CD4-positive, alpha-beta T cell (primary cell): Measurements from ENCODE around the gene LRPAP1. TPM values are rescaled to one million over a fixed set of nuclear protein-coding genes. Genes with fewer than 3 reads are reported as not detected.
"Not testable (repeated sequence)": the region's sequence is repeated elsewhere in the genome, so short reads cannot be mapped to it uniquely, and the experiment has no call there.

Source experiments
- ATAC-seq: fragments of 200-7000 bp; cut with Tn5 transposase; one replicate; pipeline ENCODE4 v1.10.0; 2022; ENCODE audit warnings: mild to moderate bottlenecking; ENCODE audit not compliant: poor library complexity
- CTCF ChIA-PET: fragments of 350-600 bp; sonication (Branson Sonifier 250); formaldehyde crosslinking; loops from one replicate; lab custom pipeline; 2021; ENCODE audit warnings: antibody characterized with exemption, inconsistent platforms; lab: Charles Lee
- POLR2A ChIA-PET: fragments of 350-600 bp; sonication (Branson Sonifier 250); formaldehyde crosslinking; loops from one replicate; lab custom pipeline; 2021; ENCODE audit warnings: antibody characterized with exemption, inconsistent platforms; lab: Charles Lee
- DNase-seq, 14 experiments: peaks; one replicate each; pipeline ENCODE4 v3.0.0-alpha.2; 2013 to 2020; ENCODE audit warnings: mixed read lengths in 2 of 14
- H3K27ac ChIP-seq, 2 donors: one replicate each; pipeline versions ENCODE4 v1.5.1 to v1.7.0; 2013; ENCODE audit warnings: low read length in 2 of 2, low read depth in 1 of 2, mild to moderate bottlenecking in 1 of 2
- H3K27me3 ChIP-seq, 2 experiments: 1 replicate in 1 of 2; 2 replicates in 1 of 2; pipeline versions ENCODE4 v1.6.1 to v1.7.0; 2013; ENCODE audit warnings: low read length in 2 of 2, control low read depth in 1 of 2, mild to moderate bottlenecking in 1 of 2, moderate library complexity in 1 of 2; ENCODE audit not compliant: insufficient read depth in 2 of 2, control insufficient read depth in 1 of 2
- H3K36me3 ChIP-seq: one replicate; pipeline ENCODE4 v1.6.1; 2013; ENCODE audit warnings: low read length, control low read depth; ENCODE audit not compliant: insufficient read depth
- H3K4me1 ChIP-seq: one replicate; pipeline ENCODE4 v1.6.1; 2013; ENCODE audit warnings: low read length, control low read depth; ENCODE audit not compliant: insufficient read depth
- H3K4me3 ChIP-seq: one replicate; pipeline ENCODE4 v1.5.1; 2013; ENCODE audit warnings: mild to moderate bottlenecking, low read length, moderate library complexity
- H3K9me3 ChIP-seq, 2 experiments: 1 replicate in 1 of 2; 2 replicates in 1 of 2; pipeline versions ENCODE4 v1.6.1 to v1.7.0; 2013; ENCODE audit warnings: low read length in 2 of 2, mild to moderate bottlenecking in 2 of 2, control low read depth in 1 of 2, moderate library complexity in 1 of 2; ENCODE audit not compliant: control insufficient read depth in 1 of 2, insufficient read depth in 1 of 2
- H3K27ac Mint-ChIP-seq: one replicate; pipeline ENCODE4 v1.8.0; 2020; ENCODE audit warnings: mixed read lengths
- H3K27me3 Mint-ChIP-seq: one replicate; pipeline ENCODE4 v1.8.0; 2021; ENCODE audit warnings: mixed read lengths
- H3K36me3 Mint-ChIP-seq: one replicate; pipeline ENCODE4 v1.8.0; 2021; ENCODE audit warnings: low read depth, mixed read lengths
- H3K4me1 Mint-ChIP-seq: one replicate; pipeline ENCODE4 v1.8.0; 2021; ENCODE audit warnings: low read depth, mixed read lengths
- H3K4me3 Mint-ChIP-seq: one replicate; pipeline ENCODE4 v1.8.0; 2020; ENCODE audit warnings: mild to moderate bottlenecking, mixed read lengths
- H3K9me3 Mint-ChIP-seq: one replicate; pipeline ENCODE4 v1.8.0; 2020; ENCODE audit warnings: mixed read lengths
- CTCF ChIP-seq: fragments of 200-600 bp; IDR thresholded peaks from one replicate; pipeline ENCODE4 v1.8.0; 2022; ENCODE audit warnings: antibody characterized with exemption, mild to moderate bottlenecking
- intact Hi-C, 2 experiments: fragments of 100-400 bp; cut with DNase I in 1 of 2; cut with micrococcal nuclease in 1 of 2; formaldehyde crosslinking; loops; one replicate each; pipeline versions ENCODE4 v1.15.1 to v1.9.0; 2023 to 2025; cut with DNase I, micrococcal nuclease
- total RNA-seq, 174 experiments: library from RNA in 2 of 174; stranded (reverse) in 2 of 174; gene quantifications; one replicate each; pipeline ENCODE4 v1.2.3 and lab custom pipeline; 2021 to 2026

LRPAP1 gene
- total RNA-seq, 2 experiments from 2014 or later = 84.2 to 88.0 TPM

- Mint-ChIP-seq H3K9me3 (no peaks in the 10 kb centered on the region), H3K4me3 (no peak overlapping the region), H3K4me1 (no peaks in the 10 kb centered on the region), H3K36me3 (no peaks in the 10 kb centered on the region), H3K27ac (no peak overlapping the region), H3K27me3 (peaks cover 15% of the 10 kb centered on the region)
- Histone ChIP-seq H3K4me1 (no peaks in the 10 kb centered on the region), H3K9me3 (no peaks in the 10 kb centered on the region), H3K36me3 (no peaks in the 10 kb centered on the region), H3K4me3 (no peak overlapping the region), H3K27ac (no peak overlapping the region), H3K27me3 (no peaks in the 10 kb centered on the region)
- DNase-seq (no peak), ATAC-seq (no peak)
- no peak for TF ChIP-seq CTCF
- ChIA-PET CTCF (no interaction called here), POLR2A (no interaction called here)
- intact Hi-C loops = no loop called here
Measured at GRCh38 chr4:3573131-3573530, 40.9 kb upstream of the LRPAP1 start.

GRCh38 chr4:3572363-3572762 lies 40.1 kb upstream of the LRPAP1 start:
- POLR2A ChIA-PET = no interaction called here
- Histone ChIP-seq H3K27me3 (no peaks in the 10 kb centered on the region), H3K9me3 (no peaks in the 10 kb centered on the region), H3K4me1 (no peaks in the 10 kb centered on the region), H3K27ac (no peak overlapping the region), H3K4me3 (no peak overlapping the region), H3K36me3 (no peaks in the 10 kb centered on the region)
- ATAC-seq = no peak
- DNase-seq = no peak
- CTCF ChIA-PET = no interaction called here
- Mint-ChIP-seq H3K36me3 (no peaks in the 10 kb centered on the region), H3K27me3 (peaks cover 8% of the 10 kb centered on the region), H3K9me3 (no peaks in the 10 kb centered on the region), H3K4me1 (no peaks in the 10 kb centered on the region), H3K4me3 (no peak overlapping the region), H3K27ac (no peak overlapping the region)
- intact Hi-C loops = no loop called here
- no peak for TF ChIP-seq CTCF

GRCh38 chr4:3571921-3572320 lies 39.7 kb upstream of the LRPAP1 start:
- TF ChIP-seq CTCF = no peak
- CTCF ChIA-PET = no interaction called here
- intact Hi-C loops = no loop called here

GRCh38 chr4:3570923-3571322 lies 38.7 kb upstream of the LRPAP1 start:
- CTCF ChIA-PET, H3K4me1 Mint-ChIP-seq, H3K4me1 ChIP-seq, H3K9me3 Mint-ChIP-seq, H3K27ac ChIP-seq, POLR2A ChIA-PET, H3K27me3 ChIP-seq, DNase-seq, ATAC-seq, H3K27me3 Mint-ChIP-seq, H3K9me3 ChIP-seq, intact Hi-C loops, H3K4me3 ChIP-seq, H3K4me3 Mint-ChIP-seq, H3K27ac Mint-ChIP-seq, H3K36me3 ChIP-seq, H3K36me3 Mint-ChIP-seq: not testable (repeated sequence)

More at GRCh38 chr4:3571921-3572320, 39.7 kb upstream of the LRPAP1 start:
- no peaks in the 10 kb centered on the region for H3K4me1 ChIP-seq
- no peak overlapping the region for H3K27ac Mint-ChIP-seq
- peaks cover 4% of the 10 kb centered on the region for H3K27me3 Mint-ChIP-seq
- no peak for DNase-seq
- H3K4me3 ChIP-seq = no peak overlapping the region
- ATAC-seq = no peak
- no peaks in the 10 kb centered on the region for H3K36me3 ChIP-seq
- no peak overlapping the region for H3K27ac ChIP-seq
- H3K27me3 ChIP-seq = no peaks in the 10 kb centered on the region
- no peaks in the 10 kb centered on the region for H3K36me3 Mint-ChIP-seq
- H3K9me3 Mint-ChIP-seq = no peaks in the 10 kb centered on the region
- no peak overlapping the region for H3K4me3 Mint-ChIP-seq
- no peaks in the 10 kb centered on the region for H3K9me3 ChIP-seq
- POLR2A ChIA-PET = no interaction called here
- H3K4me1 Mint-ChIP-seq = no peaks in the 10 kb centered on the region

- H3K36me3 ChIP-seq, H3K9me3 Mint-ChIP-seq, ATAC-seq, CTCF ChIA-PET, H3K4me3 Mint-ChIP-seq, H3K4me1 Mint-ChIP-seq, POLR2A ChIA-PET, H3K4me3 ChIP-seq, DNase-seq, intact Hi-C loops, H3K4me1 ChIP-seq, H3K9me3 ChIP-seq, H3K27me3 Mint-ChIP-seq, H3K27ac ChIP-seq, H3K27me3 ChIP-seq, H3K36me3 Mint-ChIP-seq, H3K27ac Mint-ChIP-seq: not testable (repeated sequence)
Measured at GRCh38 chr4:3569611-3570010, 37.4 kb upstream of the LRPAP1 start.
